Measurements from ENCODE around the gene SRD5A1.
A peak's percentile ranks its signal among the peaks of the same experiment; 100 is the strongest.

Gene SRD5A1

GRCh38 chr5:6701491-6701890, 68.3 kb downstream of the SRD5A1 start:
- TF ChIP-seq MAX (IDR thresholded peaks at IDR 0.05; ENCODE audit: low read depth, low read length) (no peak), POLR2A (IDR thresholded peaks at IDR 0.05; ENCODE audit: extremely low read depth, insufficient read length) (no peak)
- DNase-seq (ENCODE audit: low read depth), result no peak
- H3K4me3 ChIP-seq (ENCODE audit: low read depth, low read length), result no peak overlapping the region

DNA sequence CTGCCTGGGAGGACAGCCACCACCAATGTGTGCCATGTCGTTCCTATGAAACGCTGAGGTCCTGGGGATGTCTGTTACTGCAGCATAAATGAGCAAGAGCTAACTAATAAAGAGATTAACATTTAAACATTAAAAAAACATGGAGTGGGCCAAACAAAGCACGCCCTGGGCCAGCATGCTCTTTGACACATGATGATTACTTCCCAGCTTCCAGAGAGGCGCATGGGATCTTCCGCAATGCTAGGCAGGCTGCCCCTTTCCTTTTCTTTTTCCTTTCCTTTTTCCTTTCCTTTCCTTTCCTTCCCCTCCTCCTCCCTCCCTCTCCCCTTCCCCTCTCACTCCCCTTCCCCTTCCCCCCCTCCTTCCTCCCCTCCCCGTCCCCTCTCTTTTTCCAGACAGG, 69.4 kb downstream of the SRD5A1 start:
- no peak overlapping the region for H3K4me3 ChIP-seq (ENCODE audit: low read depth, low read length)
- no peak for DNase-seq (ENCODE audit: low read depth)
- TF ChIP-seq, protein P1, sequence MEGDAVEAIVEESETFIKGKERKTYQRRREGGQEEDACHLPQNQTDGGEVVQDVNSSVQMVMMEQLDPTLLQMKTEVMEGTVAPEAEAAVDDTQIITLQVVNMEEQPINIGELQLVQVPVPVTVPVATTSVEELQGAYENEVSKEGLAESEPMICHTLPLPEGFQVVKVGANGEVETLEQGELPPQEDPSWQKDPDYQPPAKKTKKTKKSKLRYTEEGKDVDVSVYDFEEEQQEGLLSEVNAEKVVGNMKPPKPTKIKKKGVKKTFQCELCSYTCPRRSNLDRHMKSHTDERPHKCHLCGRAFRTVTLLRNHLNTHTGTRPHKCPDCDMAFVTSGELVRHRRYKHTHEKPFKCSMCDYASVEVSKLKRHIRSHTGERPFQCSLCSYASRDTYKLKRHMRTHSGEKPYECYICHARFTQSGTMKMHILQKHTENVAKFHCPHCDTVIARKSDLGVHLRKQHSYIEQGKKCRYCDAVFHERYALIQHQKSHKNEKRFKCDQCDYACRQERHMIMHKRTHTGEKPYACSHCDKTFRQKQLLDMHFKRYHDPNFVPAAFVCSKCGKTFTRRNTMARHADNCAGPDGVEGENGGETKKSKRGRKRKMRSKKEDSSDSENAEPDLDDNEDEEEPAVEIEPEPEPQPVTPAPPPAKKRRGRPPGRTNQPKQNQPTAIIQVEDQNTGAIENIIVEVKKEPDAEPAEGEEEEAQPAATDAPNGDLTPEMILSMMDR (IDR thresholded peaks at IDR 0.05; ENCODE audit: low read depth, low read length), result no peak
- no peak for TF ChIP-seq MAX (IDR thresholded peaks at IDR 0.05; ENCODE audit: low read depth, low read length)
- no peak for TF ChIP-seq MYC (IDR thresholded peaks at IDR 0.05; ENCODE audit: low read depth, low read length)
- no peak for TF ChIP-seq POLR2A (IDR thresholded peaks at IDR 0.05; ENCODE audit: extremely low read depth, insufficient read length)

- no peak for TF ChIP-seq POLR2A (IDR thresholded peaks at IDR 0.05; ENCODE audit: extremely low read depth, insufficient read length)
- TF ChIP-seq MYC (IDR thresholded peaks at IDR 0.05; ENCODE audit: low read depth, low read length), result no peak
- TF ChIP-seq, protein P1 (IDR thresholded peaks at IDR 0.05; ENCODE audit: low read depth, low read length), result no peak
- TF ChIP-seq MAX (IDR thresholded peaks at IDR 0.05; ENCODE audit: low read depth, low read length), result 0 out of 2 replicates have a peak, but pooled peaks have one; percentile 7
- H3K4me3 ChIP-seq (ENCODE audit: low read depth, low read length), result no peak overlapping the region
- peak; percentile 52 for DNase-seq (ENCODE audit: low read depth)
Observed at GRCh38 chr5:6703806-6704205, 70.6 kb downstream of the SRD5A1 start.

DNA sequence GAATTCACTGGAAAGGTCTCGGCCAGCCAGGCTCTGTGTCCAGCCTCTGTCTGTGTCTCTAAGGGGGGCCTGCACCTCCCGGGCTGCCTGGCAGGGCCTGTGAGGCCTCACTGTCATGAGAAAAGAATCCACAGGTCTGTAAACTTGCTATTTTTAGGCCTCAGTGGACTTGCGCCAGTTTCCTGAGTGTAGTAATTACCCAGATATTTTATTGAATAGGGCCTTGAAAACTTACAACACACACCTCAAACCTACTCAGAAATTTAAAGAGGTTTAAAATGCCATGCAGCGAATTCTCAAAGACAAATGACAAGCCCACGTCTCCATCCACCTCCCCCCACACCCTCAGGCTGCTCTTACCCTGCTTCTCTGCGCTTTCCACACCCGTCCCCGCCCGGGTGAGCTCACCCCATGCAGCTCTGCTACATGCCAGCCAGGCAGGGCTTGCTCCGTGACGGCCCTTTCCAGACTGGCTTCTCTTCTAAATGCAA, 71.2 kb downstream of the SRD5A1 start:
- H3K4me3 ChIP-seq (ENCODE audit: low read depth, low read length), result no peak overlapping the region
- no peak for TF ChIP-seq POLR2A (IDR thresholded peaks at IDR 0.05; ENCODE audit: extremely low read depth, insufficient read length)
- TF ChIP-seq MAX (IDR thresholded peaks at IDR 0.05; ENCODE audit: low read depth, low read length), result no peak
- TF ChIP-seq, protein P1 (IDR thresholded peaks at IDR 0.05; ENCODE audit: low read depth, low read length), result no peak
- TF ChIP-seq MYC (IDR thresholded peaks at IDR 0.05; ENCODE audit: low read depth, low read length), result no peak
- DNase-seq (ENCODE audit: low read depth), result peak; percentile 42

- peak; percentile 72 for DNase-seq (ENCODE audit: low read depth)
- TF ChIP-seq POLR2A (IDR thresholded peaks at IDR 0.05; ENCODE audit: extremely low read depth, insufficient read length), result no peak
- peak; percentile 41; the same call in 1 of the 2 replicates for TF ChIP-seq MAX (IDR thresholded peaks at IDR 0.05; ENCODE audit: low read depth, low read length)
- peak; percentile 44; the same call in 1 of the 2 replicates for TF ChIP-seq MYC (IDR thresholded peaks at IDR 0.05; ENCODE audit: low read depth, low read length)
- no peak overlapping the region for H3K4me3 ChIP-seq (ENCODE audit: low read depth, low read length)
Observed at GRCh38 chr5:6705088-6705487, 71.8 kb downstream of the SRD5A1 start.

GRCh38 chr5:6705959-6706358, 72.7 kb downstream of the SRD5A1 start:
- TF ChIP-seq, protein P1 (IDR thresholded peaks at IDR 0.05; ENCODE audit: low read depth, low read length), result no peak
- TF ChIP-seq POLR2A (IDR thresholded peaks at IDR 0.05; ENCODE audit: extremely low read depth, insufficient read length), result no peak
- no peak for TF ChIP-seq MYC (IDR thresholded peaks at IDR 0.05; ENCODE audit: low read depth, low read length)
- no peak for TF ChIP-seq MAX (IDR thresholded peaks at IDR 0.05; ENCODE audit: low read depth, low read length)
- no peak for DNase-seq (ENCODE audit: low read depth)
- no peak overlapping the region for H3K4me3 ChIP-seq (ENCODE audit: low read depth, low read length)
